GM12878 (cell line): ENCODE results near the gene TSHR. TPM values are rescaled to one million over a fixed set of nuclear protein-coding genes. Genes with fewer than 3 reads are reported as not detected.
A peak's percentile ranks its signal among the peaks of the same experiment; 100 is the strongest.

Experiments
- ATAC-seq: fragments of 200-7000 bp; cut with Tn5 transposase; 3 replicates; pipeline ENCODE4 v1.9.1; 2020; ENCODE audit warnings: mild to moderate bottlenecking, moderate library complexity
- BruUV-seq: library from RNA; stranded (reverse); fragments of 400-500 nt; replicated peaks from 2 replicates; lab custom pipeline; 2021; lab: Mats Ljungman, UMichigan
- CTCF ChIA-PET: fragments of 300-600 bp; sonication (Branson Sonifier 250); formaldehyde crosslinking; extraction: SDS; loops from one replicate; lab custom pipeline; 2021; ENCODE audit warnings: inconsistent platforms; lab: Yijun Ruan, JAX
- POLR2A ChIA-PET: fragments of 350-600 bp; formaldehyde crosslinking; extraction: SDS; loops from one replicate; lab custom pipeline; 2021; ENCODE audit warnings: inconsistent platforms; lab: Charles Lee
- RAD21 ChIA-PET: fragments of 300-600 bp; sonication (Branson Sonifier 250); formaldehyde crosslinking; loops from one replicate; lab custom pipeline; 2023; ENCODE audit warnings: antibody characterized with exemption; ENCODE audit not compliant: unreplicated experiment; lab: Charles Lee
- SMC1A ChIA-PET: fragments of 300-600 bp; sonication (Branson Sonifier 250); formaldehyde crosslinking; loops from one replicate; lab custom pipeline; 2023; ENCODE audit not compliant: unreplicated experiment, uncharacterized antibody; lab: Charles Lee
- DNase-seq: peaks from one replicate; pipeline ENCODE4 v3.0.0-alpha.2; 2011; ENCODE audit warnings: low read depth, low spot score
- FAIRE-seq: peaks from 3 replicates; lab custom pipeline; 2011; peaks lifted over from hg19 to GRCh38; lab: Jason Lieb, UNC
- H2AFZ ChIP-seq: 2 replicates; pipeline ENCODE4 v1.6.0; 2011; ENCODE audit warnings: low read depth, low read length, control low read depth; ENCODE audit not compliant: control insufficient read depth
- H3K27ac ChIP-seq: 2 replicates; pipeline ENCODE4 v1.5.1; 2011; ENCODE audit warnings: control low read depth; ENCODE audit not compliant: control insufficient read depth, insufficient read depth
- H3K27me3 ChIP-seq, 2 experiments: replicated peaks in 1 of 2; 2 replicates each; pipeline versions ENCODE4 v1.6.0 to v1.6.1; 2011; ENCODE audit warnings: low read length in 1 of 2; ENCODE audit not compliant: control insufficient read depth in 2 of 2, insufficient read depth in 2 of 2
- H3K36me3 ChIP-seq, 2 experiments: 2 replicates each; pipeline ENCODE4 v1.5.1; 2011; ENCODE audit warnings: low read length in 1 of 2; ENCODE audit not compliant: control insufficient read depth in 2 of 2, insufficient read depth in 2 of 2
- H3K4me1 ChIP-seq: 2 replicates; pipeline ENCODE4 v1.6.1; 2011; ENCODE audit warnings: mild to moderate bottlenecking, low read length, moderate library complexity, mixed read lengths; ENCODE audit not compliant: control insufficient read depth, insufficient read depth
- H3K4me2 ChIP-seq: 2 replicates; pipeline ENCODE4 v1.6.0; 2011; ENCODE audit warnings: control low read depth; ENCODE audit not compliant: control insufficient read depth, insufficient read depth
- H3K4me3 ChIP-seq: fragments of 200-600 bp; sonication (generic); 2 replicates; pipeline ENCODE4 v1.5.1; 2016
- H3K79me2 ChIP-seq: 2 replicates; pipeline ENCODE4 v1.6.0; 2011; ENCODE audit warnings: low read length; ENCODE audit not compliant: control insufficient read depth, insufficient read depth
- H3K9ac ChIP-seq: 2 replicates; pipeline ENCODE4 v1.8.0; 2011; ENCODE audit warnings: low read length, control low read depth, mixed read lengths; ENCODE audit not compliant: control insufficient read depth, insufficient read depth
- H3K9me3 ChIP-seq: replicated peaks from 3 replicates; pipeline ENCODE4 v1.5.1; 2011; ENCODE audit warnings: mild to moderate bottlenecking, low read length; ENCODE audit not compliant: control insufficient read depth, insufficient read depth
- H4K20me1 ChIP-seq: 2 replicates; pipeline ENCODE4 v1.6.0; 2011; ENCODE audit not compliant: control insufficient read depth, insufficient read depth
- CBX3 ChIP-seq: fragments of 200-600 bp; sonication (generic); IDR thresholded peaks from 2 replicates; pipeline ENCODE4 v1.6.1; 2016; ENCODE audit warnings: low read depth, borderline replicate concordance
- CHD1 ChIP-seq: IDR thresholded peaks from 2 replicates; pipeline ENCODE4 v1.6.1; 2012; ENCODE audit warnings: low read depth, low read length, improper control_type of control experiment
- ESRRA ChIP-seq: IDR thresholded peaks from 2 replicates; pipeline ENCODE4 v1.6.1; 2012; ENCODE audit warnings: mild to moderate bottlenecking, low read length, improper control_type of control experiment
- LARP7 ChIP-seq: fragments of 450-650 bp; IDR thresholded peaks from 2 replicates; pipeline ENCODE4 v1.6.1; 2017; ENCODE audit warnings: mild to moderate bottlenecking
- MEF2A ChIP-seq: IDR thresholded peaks from 2 replicates; pipeline ENCODE4 v1.6.1; 2011; ENCODE audit warnings: low read depth, mild to moderate bottlenecking, low read length, moderate library complexity; ENCODE audit not compliant: insufficient read depth
- NFYB ChIP-seq: IDR thresholded peaks from 2 replicates; pipeline ENCODE4 v1.6.1; 2011; ENCODE audit warnings: low read depth, mild to moderate bottlenecking, low read length, improper control_type of control experiment, moderate library complexity; ENCODE audit not compliant: insufficient read depth
- RB1 ChIP-seq: fragments of 450-650 bp; formaldehyde crosslinking; IDR thresholded peaks from 2 replicates; pipeline ENCODE4 v1.6.1; 2017; ENCODE audit warnings: mild to moderate bottlenecking, borderline replicate concordance
- SMC3 ChIP-seq: IDR thresholded peaks from 2 replicates; pipeline ENCODE4 v1.6.1; 2011; ENCODE audit warnings: low read length, improper control_type of control experiment, borderline replicate concordance
- SREBF2 ChIP-seq: IDR thresholded peaks from 2 replicates; pipeline ENCODE4 v1.6.1; 2012; ENCODE audit warnings: mild to moderate bottlenecking, low read length
- STAT1 ChIP-seq: fragments of 450-650 bp; conservative IDR thresholded peaks from 2 replicates; pipeline ENCODE4 v1.6.1; 2014; ENCODE audit warnings: antibody characterized with exemption, mild to moderate bottlenecking
- TARDBP ChIP-seq: IDR thresholded peaks from 2 replicates; pipeline ENCODE4 v1.6.1; 2016; ENCODE audit warnings: borderline replicate concordance
- WGBS: methylation state at CpG from one replicate; pipeline ENCODE4 v1.1.6; 2016; ENCODE audit warnings: low lambda C conversion rate; ENCODE audit not compliant: insufficient replicate concordance, insufficient coverage; ENCODE audit errors: missing lambda C conversion rate; 5-methylcytosine and 5-hydroxymethylcytosine counted together
- in situ Hi-C: fragments of 300-500 bp; cut with MboI; formaldehyde crosslinking; loops from 9 replicates; pipeline ENCODE4 v1.14.3; 2018; ENCODE audit warnings: mixed read lengths
- intact Hi-C: fragments of 100-400 bp; cut with micrococcal nuclease; formaldehyde crosslinking; loops from one replicate; pipeline ENCODE4 v1.14.2; 2022; ENCODE audit not compliant: unreplicated experiment
- polyA plus RNA-seq, 11 experiments: library from polyadenylated mRNA; depleted of rRNA in 4 of 11; unstranded in 6 of 11; stranded (reverse) in 5 of 11; fragments of >200 nt; fragmentation: Nextera tagmentation in 4 of 11; fragmentation: Illumina TruSeq in 1 of 11; extraction: Ambion mirVana in 4 of 11; extraction: Trizol in 1 of 11; gene quantifications; 1 replicate in 1 of 11; 2 replicates in 10 of 11; pipeline versions ENCODE4 v1.2.1 to v1.2.3, GENCODE V29; 2011 to 2016; ENCODE audit warnings: inconsistent platforms in 2 of 11, missing spikeins in 2 of 11, low read depth in 1 of 11
- total RNA-seq, 4 experiments: library from RNA; depleted of rRNA in 3 of 4; stranded (reverse); fragments of >200 nt in 3 of 4; fragmentation: Illumina TruSeq in 1 of 4; extraction: Trizol in 1 of 4; gene quantifications; 2 replicates each; pipeline versions ENCODE4 v1.2.1 to v1.2.3, GENCODE V29; 2013 to 2021
- TF ChIP-seq, protein P1 (sequence below), 3 experiments: IDR thresholded peaks in 2 of 3; conservative IDR thresholded peaks in 1 of 3; 2 replicates each; pipeline ENCODE4 v1.5.1; 2011; ENCODE audit warnings: low read depth in 3 of 3, low read length in 3 of 3, mild to moderate bottlenecking in 3 of 3, control low read depth in 2 of 3, moderate library complexity in 2 of 3, inconsistent platforms in 1 of 3, mixed read lengths in 1 of 3; ENCODE audit not compliant: control insufficient read depth in 2 of 3, insufficient read depth in 1 of 3; ENCODE audit errors: extremely low read depth in 1 of 3
- TF ChIP-seq, protein P2 (sequence below): IDR thresholded peaks from 2 replicates; pipeline ENCODE4 v1.6.1; 2012; ENCODE audit warnings: low read length, inconsistent platforms
- TF ChIP-seq, protein P3 (sequence below): fragments of 450-650 bp; IDR thresholded peaks from 2 replicates; pipeline ENCODE4 v1.6.1; 2017; ENCODE audit warnings: low read depth, mild to moderate bottlenecking, moderate library complexity
- TF ChIP-seq, protein P4 (sequence below): fragments of 150-350 bp; IDR thresholded peaks from 2 replicates; pipeline ENCODE4 v1.6.1; 2014; ENCODE audit warnings: mild to moderate bottlenecking, low read depth, low read length

Gene TSHR
- total and polyA plus RNA-seq, 10 of the 15 experiments (the other 5 are each of a cell fraction or from before 2014, with no cell fraction given), result 0.06 to 0.31 TPM; not detected in 8

DNA sequence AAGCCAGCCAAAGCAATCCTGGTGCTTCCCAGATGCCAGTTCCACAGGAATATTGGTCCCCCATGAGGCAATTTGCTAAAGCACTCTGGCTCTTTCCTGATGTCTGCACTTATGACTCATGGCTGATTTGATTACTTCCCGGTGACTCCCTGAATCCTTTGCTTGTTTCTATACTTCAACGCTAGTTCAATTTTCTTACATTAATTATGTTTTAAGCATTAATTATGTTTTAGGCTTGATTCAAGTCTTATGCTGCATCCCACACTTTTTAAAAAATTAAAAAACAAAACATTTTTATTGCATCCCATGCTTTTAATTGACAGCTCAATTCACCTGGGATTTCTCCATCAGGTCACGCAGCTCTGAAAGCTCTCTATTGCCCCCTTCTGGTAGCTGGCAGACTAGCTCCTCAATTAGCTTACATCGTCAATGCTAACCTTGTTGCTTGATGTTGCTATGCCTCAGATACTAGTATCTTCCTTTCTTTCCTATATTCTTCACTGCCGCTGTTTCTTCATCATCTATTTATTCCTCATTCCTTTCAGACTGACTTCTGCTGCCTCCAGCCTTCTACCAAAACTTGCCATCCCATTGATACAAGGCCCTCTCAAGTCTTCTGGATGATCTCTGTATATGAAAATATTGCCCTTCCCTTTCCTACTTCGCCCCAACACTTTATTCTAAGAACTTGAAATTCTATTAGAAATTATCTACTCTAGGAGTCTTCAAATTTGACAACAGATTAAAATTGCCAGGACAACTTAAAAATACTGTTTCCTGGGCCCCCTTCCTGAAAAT lies 32.0 kb downstream of the TSHR start (continued):
- TF ChIP-seq, protein P1, sequence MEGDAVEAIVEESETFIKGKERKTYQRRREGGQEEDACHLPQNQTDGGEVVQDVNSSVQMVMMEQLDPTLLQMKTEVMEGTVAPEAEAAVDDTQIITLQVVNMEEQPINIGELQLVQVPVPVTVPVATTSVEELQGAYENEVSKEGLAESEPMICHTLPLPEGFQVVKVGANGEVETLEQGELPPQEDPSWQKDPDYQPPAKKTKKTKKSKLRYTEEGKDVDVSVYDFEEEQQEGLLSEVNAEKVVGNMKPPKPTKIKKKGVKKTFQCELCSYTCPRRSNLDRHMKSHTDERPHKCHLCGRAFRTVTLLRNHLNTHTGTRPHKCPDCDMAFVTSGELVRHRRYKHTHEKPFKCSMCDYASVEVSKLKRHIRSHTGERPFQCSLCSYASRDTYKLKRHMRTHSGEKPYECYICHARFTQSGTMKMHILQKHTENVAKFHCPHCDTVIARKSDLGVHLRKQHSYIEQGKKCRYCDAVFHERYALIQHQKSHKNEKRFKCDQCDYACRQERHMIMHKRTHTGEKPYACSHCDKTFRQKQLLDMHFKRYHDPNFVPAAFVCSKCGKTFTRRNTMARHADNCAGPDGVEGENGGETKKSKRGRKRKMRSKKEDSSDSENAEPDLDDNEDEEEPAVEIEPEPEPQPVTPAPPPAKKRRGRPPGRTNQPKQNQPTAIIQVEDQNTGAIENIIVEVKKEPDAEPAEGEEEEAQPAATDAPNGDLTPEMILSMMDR (IDR thresholded peaks at IDR 0.05 in 2 of 3, conservative IDR thresholded peaks at IDR 0.05 in 1 of 3; ENCODE audit: control insufficient read depth in 2 of 3, extremely low read depth in 1 of 3, insufficient read depth in 1 of 3, low read depth in 3 of 3, low read length in 3 of 3), result peak; percentile 88 to 90 (median 89)
- TF ChIP-seq LARP7, result no peak
- TF ChIP-seq ESRRA, result no peak
- peak; percentile 94 for TF ChIP-seq SMC3

DNA sequence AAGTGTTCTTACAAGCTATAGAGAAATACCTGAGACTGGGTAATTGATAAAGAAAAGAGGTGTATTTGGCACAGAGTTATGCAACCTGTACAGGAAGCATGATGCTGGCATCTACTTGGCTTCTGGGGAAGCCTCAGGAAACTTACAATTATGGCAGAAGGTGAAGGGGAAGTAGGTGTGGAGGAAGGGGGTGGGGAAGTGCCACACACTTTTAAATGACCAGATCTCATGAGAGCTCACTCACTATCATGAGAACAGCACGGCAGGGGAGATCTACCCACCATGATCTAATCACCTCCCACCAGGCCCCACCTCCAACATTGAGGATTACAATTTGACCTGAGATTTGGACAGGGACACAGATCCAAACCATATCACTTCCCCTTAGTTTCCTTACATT lies 32.8 kb downstream of the TSHR start:
- no peak overlapping the region for H3K9ac ChIP-seq
- FAIRE-seq, result no peak
- H3K27me3 ChIP-seq, result peaks cover 0 to 14% of the 10 kb centered on the region in 2 experiments; a peak in 3 of 4 replicates
- ChIA-PET CTCF (interaction anchor here (1.2 to 7.2 kb wide), 14 partner anchors 10 to 1178 kb away, joined by 3 to 178 read pairs (median 6); partner anchors contain the start of gene TSHR), SMC1A (interaction anchor here (1.1 to 4.6 kb wide), 18 partner anchors 9 to 775 kb away, joined by 3 to 55 read pairs (median 6); partner anchors contain the start of gene TSHR), RAD21 (interaction anchor here (1.1 to 4.7 kb wide), 7 partner anchors 10 to 476 kb away, joined by 3 to 64 read pairs (median 7); partner anchors contain the start of genes CEP128 and TSHR), POLR2A (no interaction called here)
- H3K27ac ChIP-seq, result no peak overlapping the region
- intact Hi-C loops, result loop anchor here (2.0 to 10.0 kb wide), 3 partner anchors 137 to 783 kb away; no protein-coding TSS in a partner anchor
- no peak overlapping the region for H3K4me2 ChIP-seq
- peak; percentile 22; the same call in 2 of the 3 replicates for ATAC-seq
- no peaks in the 10 kb centered on the region for H3K9me3 ChIP-seq
- BruUV-seq, result no TSS peak
- no peak overlapping the region for H3K4me3 ChIP-seq
- in situ Hi-C loops, result loop anchor here (5.0 kb wide), 1 partner anchor 36 kb away; no protein-coding TSS in a partner anchor
- no peaks in the 10 kb centered on the region for H3K4me1 ChIP-seq
- H2AFZ ChIP-seq, result no peak overlapping the region
- DNase-seq, result no peak
- 9% methylated on average over 1 of the region's 1 CpG for WGBS
- H3K36me3 ChIP-seq, result no peaks in the 10 kb centered on the region
- no peaks in the 10 kb centered on the region for H4K20me1 ChIP-seq
- no peaks in the 10 kb centered on the region for H3K79me2 ChIP-seq
- TF ChIP-seq NFYB, result no peak
- TF ChIP-seq, protein P2, sequence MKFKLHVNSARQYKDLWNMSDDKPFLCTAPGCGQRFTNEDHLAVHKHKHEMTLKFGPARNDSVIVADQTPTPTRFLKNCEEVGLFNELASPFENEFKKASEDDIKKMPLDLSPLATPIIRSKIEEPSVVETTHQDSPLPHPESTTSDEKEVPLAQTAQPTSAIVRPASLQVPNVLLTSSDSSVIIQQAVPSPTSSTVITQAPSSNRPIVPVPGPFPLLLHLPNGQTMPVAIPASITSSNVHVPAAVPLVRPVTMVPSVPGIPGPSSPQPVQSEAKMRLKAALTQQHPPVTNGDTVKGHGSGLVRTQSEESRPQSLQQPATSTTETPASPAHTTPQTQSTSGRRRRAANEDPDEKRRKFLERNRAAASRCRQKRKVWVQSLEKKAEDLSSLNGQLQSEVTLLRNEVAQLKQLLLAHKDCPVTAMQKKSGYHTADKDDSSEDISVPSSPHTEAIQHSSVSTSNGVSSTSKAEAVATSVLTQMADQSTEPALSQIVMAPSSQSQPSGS, result no peak
- TF ChIP-seq SREBF2, result no peak
- TF ChIP-seq TARDBP, result no peak
- no peak for TF ChIP-seq RB1
- TF ChIP-seq, protein P3, sequence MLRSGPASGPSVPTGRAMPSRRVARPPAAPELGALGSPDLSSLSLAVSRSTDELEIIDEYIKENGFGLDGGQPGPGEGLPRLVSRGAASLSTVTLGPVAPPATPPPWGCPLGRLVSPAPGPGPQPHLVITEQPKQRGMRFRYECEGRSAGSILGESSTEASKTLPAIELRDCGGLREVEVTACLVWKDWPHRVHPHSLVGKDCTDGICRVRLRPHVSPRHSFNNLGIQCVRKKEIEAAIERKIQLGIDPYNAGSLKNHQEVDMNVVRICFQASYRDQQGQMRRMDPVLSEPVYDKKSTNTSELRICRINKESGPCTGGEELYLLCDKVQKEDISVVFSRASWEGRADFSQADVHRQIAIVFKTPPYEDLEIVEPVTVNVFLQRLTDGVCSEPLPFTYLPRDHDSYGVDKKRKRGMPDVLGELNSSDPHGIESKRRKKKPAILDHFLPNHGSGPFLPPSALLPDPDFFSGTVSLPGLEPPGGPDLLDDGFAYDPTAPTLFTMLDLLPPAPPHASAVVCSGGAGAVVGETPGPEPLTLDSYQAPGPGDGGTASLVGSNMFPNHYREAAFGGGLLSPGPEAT, result no peak
- no peak for TF ChIP-seq MEF2A
- no peak for TF ChIP-seq CBX3
- no peak for TF ChIP-seq CHD1
- TF ChIP-seq, protein P4, sequence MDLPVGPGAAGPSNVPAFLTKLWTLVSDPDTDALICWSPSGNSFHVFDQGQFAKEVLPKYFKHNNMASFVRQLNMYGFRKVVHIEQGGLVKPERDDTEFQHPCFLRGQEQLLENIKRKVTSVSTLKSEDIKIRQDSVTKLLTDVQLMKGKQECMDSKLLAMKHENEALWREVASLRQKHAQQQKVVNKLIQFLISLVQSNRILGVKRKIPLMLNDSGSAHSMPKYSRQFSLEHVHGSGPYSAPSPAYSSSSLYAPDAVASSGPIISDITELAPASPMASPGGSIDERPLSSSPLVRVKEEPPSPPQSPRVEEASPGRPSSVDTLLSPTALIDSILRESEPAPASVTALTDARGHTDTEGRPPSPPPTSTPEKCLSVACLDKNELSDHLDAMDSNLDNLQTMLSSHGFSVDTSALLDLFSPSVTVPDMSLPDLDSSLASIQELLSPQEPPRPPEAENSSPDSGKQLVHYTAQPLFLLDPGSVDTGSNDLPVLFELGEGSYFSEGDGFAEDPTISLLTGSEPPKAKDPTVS, result no peak
- TF ChIP-seq STAT1, result no peak
